Measurements from ENCODE around the gene PDE4D. TPM values are rescaled to one million over a fixed set of nuclear protein-coding genes. Genes with fewer than 3 reads are reported as not detected.
"Not testable (repeated sequence)": the region's sequence is repeated elsewhere in the genome, so short reads cannot be mapped to it uniquely, and the experiment has no call there.

Gene PDE4D
- total RNA-seq, 4 donors from 2014 or later, result 15.9 to 66.3 (median 48.7) TPM

DNA sequence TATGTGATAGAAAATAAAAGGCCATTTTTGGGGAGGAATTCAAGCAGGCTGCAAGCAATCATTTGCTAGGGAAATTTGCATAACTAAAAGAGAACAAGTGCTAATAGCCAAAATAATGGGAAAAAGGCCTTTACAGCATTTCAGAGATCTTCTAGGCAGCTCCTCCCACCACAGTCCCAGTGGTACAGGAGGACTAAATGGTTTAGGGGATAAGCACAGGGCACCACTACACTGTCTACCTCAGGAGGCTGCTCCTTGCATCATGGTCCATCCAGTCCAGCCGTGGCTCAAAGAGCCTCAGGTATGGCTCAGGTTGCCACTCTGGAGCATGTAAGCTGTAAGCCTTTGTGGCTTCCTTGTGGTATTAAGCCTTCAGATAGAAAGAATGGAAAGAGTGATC is 485.6 kb downstream of the PDE4D start:
- Histone ChIP-seq H3K4me3 (no peak overlapping the region), H3K36me3 (peaks cover 0 to 9% (median 0%) of the 10 kb centered on the region in 3 donors), H3K27me3 (no peaks in the 10 kb centered on the region), H3K4me1 (no peaks in the 10 kb centered on the region), H3K9me3 (peaks cover 0 to 42% (median 2%) of the 10 kb centered on the region in 4 donors), H3K27ac (no peak overlapping the region)
- WGBS, 2 donors, result 100% methylated on average over 1 of the region's 1 CpG; no CpG with 5 or more reads in 1 of the 2 donors
- no peak for DNase-seq (ENCODE audit: low spot score in 2 of 2)
- TF ChIP-seq CTCF (IDR thresholded peaks at IDR 0.05), result no peak
- TF ChIP-seq EP300 (IDR thresholded peaks at IDR 0.05), result no peak
- TF ChIP-seq POLR2A (IDR thresholded peaks at IDR 0.05), result no peak

GRCh38 chr5:59401637-59402036 is 491.9 kb downstream of the PDE4D start:
- DNase-seq (ENCODE audit: low spot score in 2 of 2), result no peak
- Histone ChIP-seq H3K27ac (no peak overlapping the region), H3K36me3 (no peaks in the 10 kb centered on the region), H3K9me3 (peaks cover 0 to 25% (median 2%) of the 10 kb centered on the region in 4 donors), H3K27me3 (no peaks in the 10 kb centered on the region), H3K4me3 (no peak overlapping the region), H3K4me1 (no peaks in the 10 kb centered on the region)
- TF ChIP-seq EP300 (IDR thresholded peaks at IDR 0.05) (no peak), CTCF (IDR thresholded peaks at IDR 0.05) (no peak), POLR2A (IDR thresholded peaks at IDR 0.05) (no peak)
- WGBS, 2 donors, result 60 to 65% methylated on average over 2 of the region's 2 CpGs

- H3K27ac ChIP-seq; H3K27me3 ChIP-seq; H3K4me1 ChIP-seq; H3K36me3 ChIP-seq; DNase-seq (ENCODE audit: low spot score in 2 of 2); H3K9me3 ChIP-seq; H3K4me3 ChIP-seq: not testable (repeated sequence)
- WGBS, 2 donors, result 78 to 87% methylated on average over 12 to 15 of the region's 15 CpGs
Observed at GRCh38 chr5:59394956-59395355, 498.6 kb downstream of the PDE4D start.

- H3K4me1 ChIP-seq, result no peaks in the 10 kb centered on the region
- WGBS, 2 donors, result 75 to 82% methylated on average over 4 of the region's 4 CpGs
- no peaks in the 10 kb centered on the region for H3K9me3 ChIP-seq
- no peaks in the 10 kb centered on the region for H3K36me3 ChIP-seq
- TF ChIP-seq POLR2A (IDR thresholded peaks at IDR 0.05), result no peak
- TF ChIP-seq EP300 (IDR thresholded peaks at IDR 0.05), result no peak
- TF ChIP-seq CTCF (IDR thresholded peaks at IDR 0.05), result no peak
- no peaks in the 10 kb centered on the region for H3K27me3 ChIP-seq
- H3K27ac ChIP-seq, result no peak overlapping the region
- DNase-seq (ENCODE audit: low spot score in 2 of 2), result no peak
- H3K4me3 ChIP-seq, result no peak overlapping the region
Observed at GRCh38 chr5:59393585-59394420, 499.7 kb downstream of the PDE4D start.

GRCh38 chr5:59391576-59391975 is 501.9 kb downstream of the PDE4D start:
- TF ChIP-seq EP300 (IDR thresholded peaks at IDR 0.05), result no peak
- TF ChIP-seq POLR2A (IDR thresholded peaks at IDR 0.05), result no peak
- TF ChIP-seq CTCF (IDR thresholded peaks at IDR 0.05), result no peak
- H3K9me3 ChIP-seq, result no peaks in the 10 kb centered on the region
- H3K27me3 ChIP-seq, result no peaks in the 10 kb centered on the region
- H3K4me3 ChIP-seq, result no peak overlapping the region
- no peaks in the 10 kb centered on the region for H3K4me1 ChIP-seq
- no peak for DNase-seq (ENCODE audit: low spot score in 2 of 2)
- H3K27ac ChIP-seq, result no peak overlapping the region
- H3K36me3 ChIP-seq, result no peaks in the 10 kb centered on the region
- 81 to 92% methylated on average over 1 of the region's 1 CpG for WGBS, 2 donors

Measured in tibial nerve (tissue), 4 donors.